Colonic mucosa (tissue), 4 donors: ENCODE data around the gene GNAL. TPM values are rescaled to one million over a fixed set of nuclear protein-coding genes. Genes with fewer than 3 reads are reported as not detected.

ENCODE experiments used
- DNase-seq: peaks from one replicate; pipeline ENCODE4 v3.0.0-alpha.2; 2020
- H3K27ac ChIP-seq: fragments of 200-600 bp; one replicate; pipeline ENCODE4 v1.8.0; 2021
- H3K27me3 ChIP-seq: fragments of 200-600 bp; one replicate; pipeline ENCODE4 v1.8.0; 2021
- H3K36me3 ChIP-seq: fragments of 200-600 bp; one replicate; pipeline ENCODE4 v1.8.0; 2021
- H3K4me1 ChIP-seq: fragments of 200-600 bp; one replicate; pipeline ENCODE4 v1.8.0; 2021; ENCODE audit warnings: mild to moderate bottlenecking
- H3K4me3 ChIP-seq: fragments of 200-600 bp; one replicate; pipeline ENCODE4 v1.8.0; 2021
- H3K9ac ChIP-seq, 2 donors: one replicate each; pipeline ENCODE4 v1.7.0; 2013; ENCODE audit warnings: control low read depth in 2 of 2, low read depth in 2 of 2, low read length in 2 of 2
- H3K9me3 ChIP-seq: fragments of 200-600 bp; one replicate; pipeline ENCODE4 v1.8.0; 2021
- CTCF ChIP-seq: fragments of 200-600 bp; IDR thresholded peaks from one replicate; pipeline ENCODE4 v1.8.0; 2022; ENCODE audit warnings: antibody characterized with exemption, mild to moderate bottlenecking
- intact Hi-C: fragments of 100-400 bp; cut with DNase I; formaldehyde crosslinking; loops from one replicate; pipeline ENCODE4 v1.14.1; 2022
- total RNA-seq, 2 donors: library from RNA; stranded (reverse); fragmentation: NEBNext Ultra II Directional in 1 of 2; extraction: Animal tissue kit (Norgen Biotek cat#: 25700) in 1 of 2; gene quantifications; one replicate each; pipeline ENCODE4 v1.2.1, GENCODE V29; 2021
- donor health status: healthy.
- donor health status: DM: no; HTN: no; CAD: no.
- donor health status: DM: no; HTN: no; CAD: no.

The GNAL gene
- total RNA-seq, 2 donors from 2014 or later = 2.0 to 2.6 TPM

- no peaks in the 10 kb centered on the region for H3K27me3 ChIP-seq
- H3K4me3 ChIP-seq = no peak overlapping the region
- no peak for DNase-seq
- H3K36me3 ChIP-seq = no peaks in the 10 kb centered on the region
- no peaks in the 10 kb centered on the region for H3K4me1 ChIP-seq
- no peak for TF ChIP-seq CTCF
- no peak overlapping the region for H3K27ac ChIP-seq
- intact Hi-C loops = no loop called here
- no peaks in the 10 kb centered on the region for H3K9me3 ChIP-seq
- no peak overlapping the region for H3K9ac ChIP-seq
These were observed 23.9 kb upstream of the GNAL start for GRCh38 chr18:11665146-11665545.

GRCh38 chr18:11665587-11665986 lies 23.5 kb upstream of the GNAL start:
- H3K9ac ChIP-seq = no peak overlapping the region
- no peaks in the 10 kb centered on the region for H3K9me3 ChIP-seq
- no peaks in the 10 kb centered on the region for H3K36me3 ChIP-seq
- no peak overlapping the region for H3K27ac ChIP-seq
- TF ChIP-seq CTCF = no peak
- intact Hi-C loops = no loop called here
- no peaks in the 10 kb centered on the region for H3K4me1 ChIP-seq
- H3K27me3 ChIP-seq = no peaks in the 10 kb centered on the region
- DNase-seq = no peak
- no peak overlapping the region for H3K4me3 ChIP-seq

- no peak overlapping the region for H3K4me3 ChIP-seq
- intact Hi-C loops = no loop called here
- H3K27me3 ChIP-seq = no peaks in the 10 kb centered on the region
- H3K36me3 ChIP-seq = no peaks in the 10 kb centered on the region
- no peak for TF ChIP-seq CTCF
- no peaks in the 10 kb centered on the region for H3K4me1 ChIP-seq
- H3K27ac ChIP-seq = no peak overlapping the region
- no peaks in the 10 kb centered on the region for H3K9me3 ChIP-seq
- no peak overlapping the region for H3K9ac ChIP-seq
- no peak for DNase-seq
These were observed 22.9 kb upstream of the GNAL start for GRCh38 chr18:11666176-11666575.

GRCh38 chr18:11666831-11667230 lies 22.2 kb upstream of the GNAL start:
- Histone ChIP-seq H3K9me3 (no peaks in the 10 kb centered on the region), H3K9ac (no peak overlapping the region), H3K27ac (no peak overlapping the region), H3K4me3 (no peak overlapping the region), H3K27me3 (no peaks in the 10 kb centered on the region), H3K36me3 (no peaks in the 10 kb centered on the region), H3K4me1 (no peaks in the 10 kb centered on the region)
- no peak for DNase-seq
- TF ChIP-seq CTCF = no peak
- intact Hi-C loops = no loop called here

- DNase-seq = no peak
- H3K27me3 ChIP-seq = no peaks in the 10 kb centered on the region
- H3K4me3 ChIP-seq = no peak overlapping the region
- no peak for TF ChIP-seq CTCF
- intact Hi-C loops = no loop called here
- no peaks in the 10 kb centered on the region for H3K4me1 ChIP-seq
- H3K9me3 ChIP-seq = no peaks in the 10 kb centered on the region
- no peak overlapping the region for H3K27ac ChIP-seq
- H3K9ac ChIP-seq = no peak overlapping the region
- H3K36me3 ChIP-seq = no peaks in the 10 kb centered on the region
These were observed 21.5 kb upstream of the GNAL start for GRCh38 chr18:11667578-11667977.
